DND-41 (cell line): ENCODE data around the gene TNFSF18.

ENCODE experiments used
- CTCF ChIP-seq: IDR thresholded peaks from 2 replicates; pipeline ENCODE4 v1.5.1; 2012; ENCODE audit warnings: borderline replicate concordance, low read length, moderate library complexity, mild to moderate bottlenecking; ENCODE audit not compliant: poor library complexity, severe bottlenecking; ENCODE audit errors: extremely low read depth
- EZH2 ChIP-seq: IDR thresholded peaks from 3 replicates; pipeline ENCODE4 v1.6.1; 2012; ENCODE audit warnings: borderline replicate concordance, low read depth, mild to moderate bottlenecking, moderate library complexity, low read length, inconsistent platforms; ENCODE audit not compliant: severe bottlenecking

GRCh38 chr1:173099166-173099565, 48.4 kb upstream of the TNFSF18 start:
- no peak for TF ChIP-seq CTCF
- TF ChIP-seq EZH2: no peak
